ENCODE measurements around the gene KBTBD12. TPM values are rescaled to one million over a fixed set of nuclear protein-coding genes. Genes with fewer than 3 reads are reported as not detected.

Gene KBTBD12
- total RNA-seq, 4 donors from 2014 or later, result 3.3 to 17.5 (median 4.3) TPM

GRCh38 chr3:127974226-127974625 lies 59.2 kb downstream of the KBTBD12 start:
- WGBS, 2 donors (ENCODE audit: low coverage in 1 of 2), result 89 to 100% methylated on average over 2 of the region's 2 CpGs
- TF ChIP-seq POLR2A (IDR thresholded peaks at IDR 0.05) (no peak), POLR2AphosphoS5 (IDR thresholded peaks at IDR 0.05) (no peak), EP300 (IDR thresholded peaks at IDR 0.05; ENCODE audit: low read depth) (no peak), CTCF (IDR thresholded peaks at IDR 0.05) (no peak)
- no peaks in the 10 kb centered on the region for H3K9me3 ChIP-seq
- intact Hi-C loops (cut with DNase I; ENCODE audit: low total_unique reads) (loop anchor here (5.0 kb wide), 1 partner anchor 322 kb away; no protein-coding TSS in a partner anchor), in situ Hi-C loops (cut with MboI; ENCODE audit: low pct_ligation_motif_present in 1 of 4, low pct_unique_long_range_greater_than_20kb in 1 of 4, low sequenced_read_pairs in 3 of 4) (loop anchor here in 2 of 4 donors (25.0 kb wide), 1 partner anchor 312 kb away; the partner anchor contains the start of gene ABTB1 (in 2 of the 2))
- H3K27ac ChIP-seq, result no peak overlapping the region
- H3K4me3 ChIP-seq, result no peak overlapping the region
- H3K4me1 ChIP-seq, result no peaks in the 10 kb centered on the region
- H3K36me3 ChIP-seq, result no peaks in the 10 kb centered on the region
- DNase-seq, result no peak
- H3K27me3 ChIP-seq, result peaks cover 8% of the 10 kb centered on the region

- Histone ChIP-seq H3K4me1 (no peaks in the 10 kb centered on the region), H3K36me3 (no peaks in the 10 kb centered on the region), H3K27me3 (peaks cover 8% of the 10 kb centered on the region), H3K27ac (no peak overlapping the region), H3K4me3 (no peak overlapping the region), H3K9me3 (no peaks in the 10 kb centered on the region)
- in situ Hi-C loops (cut with MboI; ENCODE audit: low pct_ligation_motif_present in 1 of 4, low pct_unique_long_range_greater_than_20kb in 1 of 4, low sequenced_read_pairs in 3 of 4), result loop anchor here in 1 of 4 donors (5.0 kb wide), 1 partner anchor 313 kb away; no protein-coding TSS in a partner anchor
- no peak for DNase-seq
- WGBS, 2 donors (ENCODE audit: low coverage in 1 of 2), result 67 to 82% methylated on average over 4 to 6 of the region's 6 CpGs
- TF ChIP-seq EP300 (IDR thresholded peaks at IDR 0.05; ENCODE audit: low read depth) (no peak), POLR2A (IDR thresholded peaks at IDR 0.05) (no peak), CTCF (IDR thresholded peaks at IDR 0.05) (no peak), POLR2AphosphoS5 (IDR thresholded peaks at IDR 0.05) (no peak)
- intact Hi-C loops (cut with DNase I; ENCODE audit: low total_unique reads), result no loop called here
Observed at GRCh38 chr3:127975153-127976029, 60.4 kb downstream of the KBTBD12 start.

GRCh38 chr3:127978636-127979035 lies 63.6 kb downstream of the KBTBD12 start:
- no peak overlapping the region for H3K4me3 ChIP-seq
- H3K9me3 ChIP-seq, result no peaks in the 10 kb centered on the region
- intact Hi-C loops (cut with DNase I; ENCODE audit: low total_unique reads) (no loop called here), in situ Hi-C loops (cut with MboI; ENCODE audit: low pct_ligation_motif_present in 1 of 4, low pct_unique_long_range_greater_than_20kb in 1 of 4, low sequenced_read_pairs in 3 of 4) (loop anchor here in 1 of 4 donors (5.0 kb wide), 1 partner anchor 316 kb away; no protein-coding TSS in a partner anchor)
- peaks cover 8% of the 10 kb centered on the region for H3K27me3 ChIP-seq
- no peaks in the 10 kb centered on the region for H3K4me1 ChIP-seq
- WGBS, 2 donors (ENCODE audit: low coverage in 1 of 2), result 80 to 98% methylated on average over 1 to 2 of the region's 2 CpGs
- no peak for DNase-seq
- no peak overlapping the region for H3K27ac ChIP-seq
- no peak for TF ChIP-seq POLR2A (IDR thresholded peaks at IDR 0.05)
- no peak for TF ChIP-seq POLR2AphosphoS5 (IDR thresholded peaks at IDR 0.05)
- TF ChIP-seq CTCF (IDR thresholded peaks at IDR 0.05), result no peak
- TF ChIP-seq EP300 (IDR thresholded peaks at IDR 0.05; ENCODE audit: low read depth), result no peak
- H3K36me3 ChIP-seq, result no peaks in the 10 kb centered on the region

GRCh38 chr3:127979473-127979872 lies 64.4 kb downstream of the KBTBD12 start:
- H3K4me3 ChIP-seq, result no peak overlapping the region
- intact Hi-C loops (cut with DNase I; ENCODE audit: low total_unique reads) (no loop called here), in situ Hi-C loops (cut with MboI; ENCODE audit: low pct_ligation_motif_present in 1 of 4, low pct_unique_long_range_greater_than_20kb in 1 of 4, low sequenced_read_pairs in 3 of 4) (loop anchor here in 1 of 4 donors (5.0 kb wide), 1 partner anchor 317 kb away; no protein-coding TSS in a partner anchor)
- no peaks in the 10 kb centered on the region for H3K4me1 ChIP-seq
- no peaks in the 10 kb centered on the region for H3K36me3 ChIP-seq
- DNase-seq, result no peak
- no peak for TF ChIP-seq EP300 (IDR thresholded peaks at IDR 0.05; ENCODE audit: low read depth)
- TF ChIP-seq POLR2AphosphoS5 (IDR thresholded peaks at IDR 0.05), result no peak
- no peak for TF ChIP-seq POLR2A (IDR thresholded peaks at IDR 0.05)
- no peak for TF ChIP-seq CTCF (IDR thresholded peaks at IDR 0.05)
- H3K9me3 ChIP-seq, result no peaks in the 10 kb centered on the region
- peaks cover 7% of the 10 kb centered on the region for H3K27me3 ChIP-seq
- H3K27ac ChIP-seq, result no peak overlapping the region

Measured in transverse colon (tissue), 4 donors.